ENCODE data around the gene FNBP1. TPM values are rescaled to one million over a fixed set of nuclear protein-coding genes. Genes with fewer than 3 reads are reported as not detected.
A peak's percentile ranks its signal among the peaks of the same experiment; 100 is the strongest.

The FNBP1 gene
- total and polyA plus RNA-seq, 2 of the 8 experiments (the other 6 are each of a cell fraction or from before 2014, with no cell fraction given) = 7.2 to 40.9 TPM

- Histone ChIP-seq H3K4me1 (replicated peaks in 1 of 4; ENCODE audit: control insufficient read depth in 3 of 4, insufficient read depth in 4 of 4, low read length in 3 of 4) (peaks cover 13 to 20% (median 18%) of the 10 kb centered on the region in 4 experiments), H3K27me3 (replicated peaks in 1 of 4; ENCODE audit: control insufficient read depth in 3 of 4, extremely low read depth in 1 of 4, insufficient read depth in 3 of 4, low read length in 3 of 4) (no peaks in the 10 kb centered on the region), H2BK12ac (ENCODE audit: low read depth, low read length) (peak overlapping the region; percentile 78), H3K79me2 (ENCODE audit: control insufficient read depth in 1 of 2, insufficient read depth in 2 of 2, low read length in 2 of 2) (no peaks in the 10 kb centered on the region), H3K4me3 (ENCODE audit: extremely low read depth in 1 of 4, insufficient read depth in 2 of 4, low read depth in 3 of 4, low read length in 4 of 4) (no peak overlapping the region), H4K8ac (ENCODE audit: extremely low read depth, insufficient read depth, low read length) (no peak overlapping the region), H2AK5ac (ENCODE audit: low read depth, low read length) (peak overlapping the region; percentile 20; the same call in 1 of the 2 replicates), H3K56ac (replicated peaks; ENCODE audit: insufficient read length, low read depth, low read length) (peak overlapping the region; percentile 37), H3K23me2 (ENCODE audit: low read depth, low read length) (no peaks in the 10 kb centered on the region), H3K9me3 (ENCODE audit: insufficient read depth in 2 of 2, low read depth in 1 of 2, low read length in 1 of 2) (no peaks in the 10 kb centered on the region), H2BK20ac (ENCODE audit: low read length) (peak overlapping the region; percentile 1; the same call in 1 of the 2 replicates), H2AFZ (ENCODE audit: low read length) (no peak overlapping the region), H2BK5ac (ENCODE audit: low read depth, low read length) (peak overlapping the region; percentile 82), H2BK120ac (replicated peaks; ENCODE audit: low read depth, low read length) (peak overlapping the region; percentile 77), H4K20me1 (replicated peaks in 1 of 2; ENCODE audit: control insufficient read depth in 1 of 2, insufficient read depth in 2 of 2, low read length in 2 of 2) (no peaks in the 10 kb centered on the region), H3K18ac (ENCODE audit: extremely low read depth, low read length) (0 out of 2 replicates have a peak overlapping the region, but pooled peaks have one; percentile 86), H3K9ac (replicated peaks in 1 of 4; ENCODE audit: extremely low read depth in 1 of 4, low read depth in 3 of 4, low read length in 3 of 4) (no peak overlapping the region; a peak in 1 of 7 replicates), H3K36me3 (ENCODE audit: control insufficient read depth in 2 of 4, insufficient read depth in 4 of 4, low read length in 3 of 4) (no peaks in the 10 kb centered on the region), H2BK15ac (ENCODE audit: low read length) (no peak overlapping the region), H4K5ac (ENCODE audit: insufficient read length, low read depth, low read length) (peak overlapping the region; percentile 54), H3K4ac (replicated peaks; ENCODE audit: insufficient read length, low read depth, low read length) (peak overlapping the region; percentile 92), H3K23ac (ENCODE audit: insufficient read length) (no peak overlapping the region), H3K79me1 (ENCODE audit: low read depth, low read length) (no peaks in the 10 kb centered on the region), H3K27ac (ENCODE audit: low read depth, low read length) (peak overlapping the region; percentile 50; the same call in 1 of the 2 replicates), H3K14ac (ENCODE audit: insufficient read length) (no peak overlapping the region), H4K91ac (replicated peaks; ENCODE audit: insufficient read length, low read length) (no peak overlapping the region), H3K4me2 (ENCODE audit: insufficient read depth in 1 of 2, low read depth in 2 of 2, low read length in 2 of 2) (peak overlapping the region in 1 of 2 experiments; percentile 24; a peak in 2 of 4 replicates)
- no peak for DNase-seq (ENCODE audit: low read depth in 1 of 2, low spot score in 2 of 2)
- ChIA-PET CTCF (ENCODE audit: partially characterized antibody) (interaction anchor here (1.2 to 2.1 kb wide), 3 partner anchors 8 to 64 kb away, joined by 4 to 6 read pairs (median 4); no protein-coding TSS in a partner anchor), POLR2A (ENCODE audit: partially characterized antibody) (interaction anchor here (1.2 kb wide), 2 partner anchors 8 to 19 kb away, joined by 3 read pairs; no protein-coding TSS in a partner anchor)
- 77% methylated on average over 21 of the region's 21 CpGs; no CpG with 5 or more reads in 1 of the 2 experiments for WGBS, 2 experiments (ENCODE audit: extremely low coverage in 1 of 2, insufficient coverage in 1 of 2, insufficient read length in 1 of 2, insufficient replicate concordance in 2 of 2, low coverage in 1 of 2, low lambda C conversion rate in 2 of 2, missing lambda C conversion rate in 1 of 2)
- FAIRE-seq = no peak
- no peak for TF ChIP-seq POU5F1 (IDR thresholded peaks at IDR 0.05; ENCODE audit: low read depth, low read length)
- TF ChIP-seq TAF7 (optimal IDR thresholded peaks at IDR 0.05; ENCODE audit: borderline replicate concordance, low read depth, low read length) = no peak
- TF ChIP-seq ATF3 (IDR thresholded peaks at IDR 0.05; ENCODE audit: insufficient read depth, low read depth, low read length) = no peak
- no peak for TF ChIP-seq BCL11A (IDR thresholded peaks at IDR 0.05; ENCODE audit: low read depth in 2 of 2, low read length in 2 of 2)
- peak; percentile 28; the same call in 1 of the 2 replicates for TF ChIP-seq E2F6 (IDR thresholded peaks at IDR 0.05)
Measured at GRCh38 chr9:129964901-129965734, 77.9 kb downstream of the FNBP1 start.
